HG03108 (cell line): ENCODE results near the gene GPSM1.

Source experiments
- ATAC-seq: cut with Tn5 transposase; IDR thresholded peaks from one replicate; pipeline ENCODE4 v1.9.1; 2021; ENCODE audit warnings: moderate library complexity; ENCODE audit not compliant: unreplicated experiment

Gene GPSM1

DNA sequence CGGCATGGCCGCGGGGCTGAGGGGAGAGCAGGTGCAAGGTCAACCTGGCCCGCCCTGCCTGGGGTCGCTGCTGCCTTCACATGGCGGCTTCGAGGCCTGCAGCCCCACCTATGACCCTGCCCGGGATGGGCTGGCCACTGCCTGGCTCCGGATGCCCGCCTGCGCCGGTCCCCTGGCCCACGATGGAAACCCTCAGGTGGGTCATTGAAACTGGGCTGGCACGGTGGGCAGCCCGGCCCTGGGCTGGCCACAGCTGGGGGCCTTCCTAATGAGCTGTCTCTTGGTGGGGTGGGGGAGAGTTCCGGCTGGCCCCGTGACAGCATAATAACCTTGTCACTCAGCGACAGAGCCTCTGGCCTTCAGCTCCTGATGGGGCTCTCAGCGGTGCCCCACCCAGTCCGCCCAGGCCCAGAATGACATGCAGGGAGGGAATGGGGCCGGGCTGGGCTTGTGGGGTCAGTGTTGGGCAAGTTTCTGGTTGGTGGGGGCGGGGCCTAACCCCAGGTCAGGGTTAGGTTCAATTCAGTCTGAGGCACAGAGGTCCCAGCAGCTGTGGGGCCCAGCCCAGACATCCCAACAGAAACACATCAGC lies 23.4 kb upstream of the GPSM1 start, which contains the start of gene CCDC187:
CCDC187 (minus strand) TSS at position 270 of the 592 bp plus-strand sequence; CDS start at position 6, 264 bp downstream.
- no peak for ATAC-seq

GRCh38 chr9:136304456-136304855 lies 22.9 kb upstream of the GPSM1 start:
- ATAC-seq: no peak

DNA sequence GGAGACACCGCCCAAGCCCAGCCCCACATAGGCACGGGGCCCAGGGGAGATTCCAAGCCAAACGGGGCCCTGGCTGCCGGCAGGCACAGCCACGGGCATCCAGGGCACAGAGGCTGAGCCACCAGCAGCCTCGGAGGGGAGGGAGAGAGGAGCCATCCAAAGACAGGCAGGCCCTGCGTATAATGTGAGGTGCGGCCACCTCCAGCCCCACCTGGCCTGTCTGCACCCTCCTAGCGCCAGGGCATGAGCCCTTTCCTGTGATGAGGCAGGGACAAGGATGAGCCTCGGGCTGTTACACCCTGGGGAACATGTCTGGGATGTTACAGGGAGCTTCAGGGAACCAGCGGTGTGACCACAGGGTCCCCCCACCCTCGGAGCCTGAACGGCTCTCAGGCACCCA lies 22.4 kb upstream of the GPSM1 start:
- no peak for ATAC-seq

DNA sequence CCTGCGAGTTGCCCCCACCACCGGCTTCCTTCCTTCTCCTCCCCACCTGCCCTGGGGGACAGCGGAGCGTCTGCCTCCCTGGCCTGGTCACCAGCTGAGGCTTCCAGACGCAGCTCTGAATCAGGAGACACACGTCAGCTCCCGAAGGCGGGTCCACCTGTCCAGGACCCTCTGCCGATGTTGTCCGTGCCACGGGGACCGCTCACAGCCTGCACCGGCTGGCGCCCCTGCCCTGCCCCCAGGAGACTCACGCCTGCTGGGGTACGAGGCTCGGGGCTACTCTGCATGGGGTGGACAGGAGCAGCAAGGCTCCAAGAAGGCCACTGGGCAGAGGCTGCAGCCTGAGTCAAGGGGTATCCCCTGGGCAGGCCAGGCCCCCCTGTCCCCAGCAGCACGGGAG lies 21.5 kb upstream of the GPSM1 start:
- no peak for ATAC-seq

- ATAC-seq: no peak
Measured at GRCh38 chr9:136306211-136307208, 20.8 kb upstream of the GPSM1 start.

DNA sequence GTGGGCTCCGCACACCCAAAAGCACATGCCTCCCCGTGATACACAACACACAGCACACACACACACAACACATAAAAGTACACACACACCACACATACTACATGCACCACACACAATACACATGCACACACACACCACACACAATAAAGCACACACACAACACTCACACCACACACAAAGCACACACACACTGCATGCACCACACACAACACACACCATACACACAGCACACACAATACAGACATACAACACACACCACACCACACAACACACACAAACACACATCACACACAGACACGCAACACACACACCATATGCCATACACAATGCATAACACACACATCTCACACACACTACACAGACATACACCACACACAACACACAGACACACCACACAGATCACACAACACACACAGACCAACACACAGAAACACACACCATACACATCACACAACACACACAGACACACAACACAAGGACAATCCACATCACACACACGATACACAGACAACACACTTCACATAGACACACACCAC lies 20.1 kb upstream of the GPSM1 start:
- ATAC-seq: no peak

- no peak for ATAC-seq
Measured at GRCh38 chr9:136308006-136308701, 19.2 kb upstream of the GPSM1 start.

DNA sequence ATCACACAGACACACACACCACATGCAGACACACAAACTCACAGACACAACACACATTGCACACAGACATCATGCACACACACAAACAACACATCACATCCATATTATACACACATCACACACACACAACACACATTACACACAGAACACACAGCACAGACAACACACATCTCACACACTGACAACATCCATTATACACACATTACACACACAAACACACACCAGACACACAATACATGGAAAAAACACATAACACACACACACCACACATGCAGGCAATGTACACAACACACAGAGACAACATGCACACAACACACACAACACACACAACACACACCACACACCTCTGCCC lies 18.7 kb upstream of the GPSM1 start:
- ATAC-seq: no peak

DNA sequence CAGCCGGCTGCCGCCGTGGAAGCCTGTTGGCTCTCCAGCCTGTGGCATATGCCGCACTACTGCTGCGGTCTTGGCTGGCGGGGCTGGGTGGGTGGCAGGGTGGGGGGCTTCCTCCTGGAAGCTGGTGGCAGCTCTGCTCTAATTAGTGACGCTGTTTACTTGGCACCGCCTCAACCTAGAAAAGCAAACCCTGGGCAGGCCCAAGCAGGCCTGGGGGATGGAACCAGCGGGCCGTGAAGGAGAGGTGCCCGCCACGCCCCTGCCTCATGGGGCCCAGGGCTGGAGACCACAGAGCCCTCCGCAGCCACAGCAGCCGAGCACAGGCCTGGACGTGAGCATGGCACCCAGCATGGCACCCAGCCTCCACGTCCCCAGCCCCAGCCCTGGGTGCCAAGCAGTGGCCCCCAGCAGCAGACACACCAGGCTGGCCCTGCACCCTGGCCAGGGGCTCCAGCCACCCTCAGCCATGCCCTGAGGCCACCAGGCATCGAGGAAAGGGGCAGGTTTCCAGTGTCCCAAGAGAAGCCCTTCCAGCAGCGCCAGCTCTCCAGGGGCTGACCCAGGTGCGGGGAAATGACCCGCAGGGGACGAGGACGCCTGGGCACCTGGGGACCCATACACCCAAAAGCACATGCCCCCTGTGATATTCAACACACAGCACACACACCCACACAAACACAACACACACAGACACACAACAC lies 18.1 kb upstream of the GPSM1 start:
- no peak for ATAC-seq

GRCh38 chr9:136309806-136310220 lies 17.5 kb upstream of the GPSM1 start:
- no peak for ATAC-seq

DNA sequence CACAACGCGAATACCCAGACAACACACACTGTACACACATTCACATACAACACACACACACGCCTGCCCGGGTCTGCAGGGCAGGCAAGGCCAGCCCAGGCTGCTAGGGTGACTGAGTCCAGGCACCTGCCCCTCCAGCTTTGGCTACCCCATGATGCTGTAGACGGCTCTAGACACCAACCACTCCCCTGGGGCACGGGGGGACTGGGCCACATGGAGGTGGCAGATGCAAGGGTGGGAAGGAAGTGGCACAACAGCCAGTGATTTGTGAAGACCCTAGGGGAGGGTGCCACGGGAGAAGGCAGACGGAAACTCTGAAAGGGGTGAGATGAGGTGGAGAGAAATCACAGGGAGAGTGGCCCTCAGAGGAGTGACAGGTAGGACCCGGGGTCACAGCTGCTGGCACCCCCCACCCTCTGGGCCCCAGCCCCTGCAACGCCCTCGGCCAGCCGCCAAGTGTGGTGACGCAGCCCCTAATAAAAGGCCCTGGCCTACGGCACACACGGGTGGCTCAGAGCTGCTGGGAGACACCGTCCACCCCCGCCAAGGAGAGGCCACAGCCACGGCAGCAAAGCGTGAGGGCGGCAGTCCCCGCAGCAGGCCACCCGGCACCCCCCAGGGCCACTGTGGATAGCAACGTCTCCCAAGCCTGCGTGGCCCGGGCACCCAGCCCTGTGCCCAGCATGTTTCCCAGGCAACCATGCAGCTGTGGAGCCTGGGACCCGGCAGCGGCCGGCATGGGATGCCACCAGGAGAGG lies 16.9 kb upstream of the GPSM1 start:
- no peak for ATAC-seq

GRCh38 chr9:136311051-136312008 lies 16.0 kb upstream of the GPSM1 start:
- no peak for ATAC-seq

DNA sequence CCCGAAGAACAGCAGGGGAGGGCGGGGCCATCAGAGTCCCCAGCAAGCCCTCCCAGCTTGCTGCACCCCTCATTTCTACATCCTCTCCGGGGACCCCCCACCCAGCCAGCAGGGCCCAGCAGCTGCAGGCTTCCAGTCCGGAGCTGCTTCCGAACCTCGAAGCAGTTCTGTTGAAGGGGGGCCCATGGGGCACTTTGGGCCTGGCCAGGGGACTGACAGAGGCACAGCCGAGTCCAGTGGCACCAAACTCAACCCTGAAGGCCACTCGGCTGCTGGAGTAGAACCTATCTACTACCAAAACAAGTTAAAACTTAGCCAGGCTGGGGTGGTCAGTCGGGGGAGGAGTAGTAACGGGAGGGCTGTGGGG lies 15.3 kb upstream of the GPSM1 start:
- ATAC-seq: no peak

GRCh38 chr9:136312436-136312835 lies 14.9 kb upstream of the GPSM1 start:
- ATAC-seq: no peak

- no peak for ATAC-seq
Measured at GRCh38 chr9:136313111-136314055, 14.0 kb upstream of the GPSM1 start.

- no peak for ATAC-seq
Measured at GRCh38 chr9:136314056-136314416, 13.3 kb upstream of the GPSM1 start.

DNA sequence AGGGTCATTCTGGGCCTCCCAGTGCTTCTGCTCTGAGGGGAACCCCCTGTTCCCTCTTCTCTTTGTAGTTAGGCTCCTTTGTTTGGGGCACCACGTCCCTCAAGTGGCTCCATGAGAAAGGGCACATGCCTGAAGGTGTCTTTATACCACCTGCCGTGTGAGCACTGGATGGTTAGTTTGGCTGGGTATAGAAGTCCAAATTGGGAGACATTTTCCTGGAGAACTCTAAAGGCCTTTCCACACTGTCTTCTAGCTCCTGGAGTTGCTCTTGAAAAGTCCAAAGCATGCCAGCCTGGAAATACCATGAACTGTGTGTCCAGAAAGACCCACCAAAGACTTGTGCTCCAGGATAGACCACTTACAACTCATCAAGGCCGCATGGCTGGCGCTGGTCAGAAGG lies 12.4 kb upstream of the GPSM1 start:
- no peak for ATAC-seq

- no peak for ATAC-seq
Measured at GRCh38 chr9:136316271-136316751, 11.0 kb upstream of the GPSM1 start.
